COLO668 (cell line): ENCODE results near the gene TFF1.
"Not testable (repeated sequence)": the region's sequence is repeated elsewhere in the genome, so short reads cannot be mapped to it uniquely, and the experiment has no call there.

Experiments used
- DNase-seq: peaks from one replicate; lab custom pipeline; 2025; ENCODE audit not compliant: unreplicated experiment; lab: John Stamatoyannopoulos, UW

Gene TFF1

GRCh38 chr21:42366292-42367010 is at the start of gene TFF1:
TFF1 (minus strand) TSS chr21:42366535; CDS start chr21:42366495, 40 bp downstream.
- DNase-seq: peak; percentile 37

- no peak for DNase-seq
Observed at GRCh38 chr21:42414928-42415769, 48.8 kb upstream of the TFF1 start.

- no peak for DNase-seq
Observed at GRCh38 chr21:42414553-42414927, 48.2 kb upstream of the TFF1 start.

GRCh38 chr21:42414066-42414465 is 47.7 kb upstream of the TFF1 start:
- DNase-seq: no peak

GRCh38 chr21:42413500-42413899 is 47.2 kb upstream of the TFF1 start:
- no peak for DNase-seq

GRCh38 chr21:42413093-42413492 is 46.8 kb upstream of the TFF1 start:
- DNase-seq: no peak

GRCh38 chr21:42412636-42412933 is 46.2 kb upstream of the TFF1 start:
- DNase-seq: no peak

GRCh38 chr21:42411891-42412635 is 45.7 kb upstream of the TFF1 start:
- DNase-seq: no peak

GRCh38 chr21:42411197-42411869 is 45.0 kb upstream of the TFF1 start:
- DNase-seq: no peak

- no peak for DNase-seq
Observed at GRCh38 chr21:42409366-42409765, 43.0 kb upstream of the TFF1 start.

GRCh38 chr21:42408718-42409117 is 42.4 kb upstream of the TFF1 start:
- not testable (repeated sequence) for DNase-seq

GRCh38 chr21:42407476-42407875 is 41.1 kb upstream of the TFF1 start:
- DNase-seq: no peak

- DNase-seq: no peak
Observed at GRCh38 chr21:42406866-42407265, 40.5 kb upstream of the TFF1 start.

GRCh38 chr21:42406201-42406621 is 39.9 kb upstream of the TFF1 start:
- no peak for DNase-seq

GRCh38 chr21:42405064-42406013 is 39.0 kb upstream of the TFF1 start:
- DNase-seq: no peak

GRCh38 chr21:42404539-42404938 is 38.2 kb upstream of the TFF1 start:
- DNase-seq: no peak

- DNase-seq: no peak
Observed at GRCh38 chr21:42403611-42404231, 37.4 kb upstream of the TFF1 start, which contains the start of gene UBASH3A. UBASH3A (plus strand) TSS chr21:42403902; CDS start chr21:42403946, 44 bp downstream.

- DNase-seq: no peak
Observed at GRCh38 chr21:42401820-42402251, 35.5 kb upstream of the TFF1 start.

GRCh38 chr21:42401154-42401553 is 34.8 kb upstream of the TFF1 start:
- DNase-seq: no peak
